Uterus (tissue), 4 donors: ENCODE measurements around the gene CAMTA1. TPM values are rescaled to one million over a fixed set of nuclear protein-coding genes. Genes with fewer than 3 reads are reported as not detected.

Source experiments
- DNase-seq, 2 donors: peaks; one replicate each; pipeline ENCODE4 v3.0.0-alpha.2; 2019 to 2020
- H3K27ac ChIP-seq, 2 donors: fragments of 200-600 bp; sonication (generic); 1 replicate in 1 of 2; 2 replicates in 1 of 2; pipeline ENCODE4 v1.5.1; 2016 to 2018
- H3K27me3 ChIP-seq, 2 donors: fragments of 200-600 bp; sonication (generic); one replicate each; pipeline ENCODE4 v1.5.1; 2018 to 2019; ENCODE audit warnings: control low read depth in 1 of 2
- H3K36me3 ChIP-seq, 2 donors: fragments of 200-600 bp; sonication (generic); one replicate each; pipeline ENCODE4 v1.5.1; 2019; ENCODE audit warnings: control low read depth in 1 of 2
- H3K4me1 ChIP-seq, 2 donors: fragments of 200-600 bp; sonication (generic); one replicate each; pipeline ENCODE4 v1.5.1; 2018 to 2019; ENCODE audit warnings: control low read depth in 1 of 2
- H3K4me3 ChIP-seq, 2 donors: fragments of 200-600 bp; sonication (generic); 1 replicate in 1 of 2; 2 replicates in 1 of 2; pipeline ENCODE4 v1.5.1; 2018 to 2019; ENCODE audit warnings: mild to moderate bottlenecking in 1 of 2
- H3K9me3 ChIP-seq, 2 donors: fragments of 200-600 bp; sonication (generic); one replicate each; pipeline ENCODE4 v1.5.1; 2019; ENCODE audit warnings: control low read depth in 1 of 2
- POLR2A ChIP-seq, 2 donors: fragments of 450-650 bp; IDR thresholded peaks; one replicate each; pipeline ENCODE4 v1.6.1; 2016; ENCODE audit warnings: antibody characterized with exemption in 2 of 2, mild to moderate bottlenecking in 1 of 2, moderate library complexity in 1 of 2
- intact Hi-C: fragments of 100-400 bp; cut with DNase I; formaldehyde crosslinking; loops from one replicate; pipeline ENCODE4 v1.15.1; 2023; ENCODE audit warnings: low total_unique reads
- total RNA-seq, 4 donors: library from RNA; depleted of rRNA in 3 of 4; stranded (reverse); fragments of >200 nt in 3 of 4; gene quantifications; one replicate each; pipeline versions ENCODE4 v1.1.0 to v1.2.4, GENCODE V29; 2014 to 2023
- TF ChIP-seq, protein P1 (sequence below), 4 experiments: fragments of 200-600 bp in 2 of 4; fragments of 450-650 bp in 2 of 4; sonication (generic) in 2 of 4; IDR thresholded peaks; one replicate each; pipeline ENCODE4 v1.5.1; 2016 to 2019; ENCODE audit warnings: antibody characterized with exemption in 4 of 4, mild to moderate bottlenecking in 2 of 4, moderate library complexity in 1 of 4
- donor health status: DM: yes; HTN: yes; CAD: no.

The CAMTA1 gene
- total RNA-seq, 4 donors from 2014 or later: 29.7 to 427 (median 64.8) TPM

DNA sequence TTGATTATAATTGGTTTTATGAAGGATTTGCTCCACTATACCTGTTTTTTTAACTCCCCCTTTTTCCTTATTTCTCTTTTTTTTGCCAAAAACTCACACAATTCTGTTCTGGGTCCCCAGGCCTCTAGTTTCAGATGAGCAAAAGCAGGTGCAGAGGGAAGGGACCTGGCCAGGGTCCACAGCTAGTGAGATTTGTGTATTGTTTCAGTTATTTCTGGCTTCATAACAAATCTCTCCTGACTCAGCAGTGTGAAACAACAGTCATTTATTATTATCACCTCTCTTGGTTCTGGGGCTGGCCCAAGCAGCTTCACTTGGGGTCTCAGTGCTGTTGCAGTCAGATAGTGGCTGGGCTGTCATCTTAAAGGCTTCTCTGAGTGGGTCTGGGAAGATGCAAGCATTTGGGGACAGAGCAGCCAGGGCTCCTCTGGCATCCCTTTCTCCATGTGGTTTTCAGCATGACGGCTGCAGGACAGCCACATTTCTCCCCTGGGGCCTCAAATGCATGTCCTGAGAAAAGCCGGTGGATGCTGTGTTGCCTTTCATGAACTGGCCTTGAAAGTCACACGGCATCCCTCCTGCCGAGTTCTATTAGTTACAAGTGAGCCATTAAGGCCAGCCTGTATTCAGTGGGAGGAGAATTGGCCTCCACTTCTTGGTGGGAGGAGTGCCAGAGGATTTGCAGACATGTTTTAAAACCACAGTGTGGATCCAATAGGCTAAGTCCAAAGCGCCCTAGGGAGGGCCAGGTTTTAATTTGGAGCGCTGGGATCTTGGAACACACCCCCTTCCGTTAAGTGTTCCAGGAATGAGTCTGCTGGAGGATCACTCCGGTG is 137.1 kb downstream of the CAMTA1 start:
- Histone ChIP-seq H3K27me3 (no peaks in the 10 kb centered on the region), H3K36me3 (no peaks in the 10 kb centered on the region), H3K4me3 (no peak overlapping the region), H3K27ac (no peak overlapping the region), H3K4me1 (no peaks in the 10 kb centered on the region), H3K9me3 (no peaks in the 10 kb centered on the region)
- peak; percentile 57 to 81 for DNase-seq
- intact Hi-C loops: no loop called here
- no peak for TF ChIP-seq POLR2A (IDR thresholded peaks at IDR 0.05)
- TF ChIP-seq, protein P1, sequence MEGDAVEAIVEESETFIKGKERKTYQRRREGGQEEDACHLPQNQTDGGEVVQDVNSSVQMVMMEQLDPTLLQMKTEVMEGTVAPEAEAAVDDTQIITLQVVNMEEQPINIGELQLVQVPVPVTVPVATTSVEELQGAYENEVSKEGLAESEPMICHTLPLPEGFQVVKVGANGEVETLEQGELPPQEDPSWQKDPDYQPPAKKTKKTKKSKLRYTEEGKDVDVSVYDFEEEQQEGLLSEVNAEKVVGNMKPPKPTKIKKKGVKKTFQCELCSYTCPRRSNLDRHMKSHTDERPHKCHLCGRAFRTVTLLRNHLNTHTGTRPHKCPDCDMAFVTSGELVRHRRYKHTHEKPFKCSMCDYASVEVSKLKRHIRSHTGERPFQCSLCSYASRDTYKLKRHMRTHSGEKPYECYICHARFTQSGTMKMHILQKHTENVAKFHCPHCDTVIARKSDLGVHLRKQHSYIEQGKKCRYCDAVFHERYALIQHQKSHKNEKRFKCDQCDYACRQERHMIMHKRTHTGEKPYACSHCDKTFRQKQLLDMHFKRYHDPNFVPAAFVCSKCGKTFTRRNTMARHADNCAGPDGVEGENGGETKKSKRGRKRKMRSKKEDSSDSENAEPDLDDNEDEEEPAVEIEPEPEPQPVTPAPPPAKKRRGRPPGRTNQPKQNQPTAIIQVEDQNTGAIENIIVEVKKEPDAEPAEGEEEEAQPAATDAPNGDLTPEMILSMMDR (IDR thresholded peaks at IDR 0.05): no peak

- TF ChIP-seq POLR2A (IDR thresholded peaks at IDR 0.05): no peak
- TF ChIP-seq, protein P1 (IDR thresholded peaks at IDR 0.05): no peak
- H3K4me3 ChIP-seq: no peak overlapping the region
- no peak overlapping the region for H3K27ac ChIP-seq
- H3K27me3 ChIP-seq: no peaks in the 10 kb centered on the region
- H3K36me3 ChIP-seq: no peaks in the 10 kb centered on the region
- H3K9me3 ChIP-seq: no peaks in the 10 kb centered on the region
- H3K4me1 ChIP-seq: no peaks in the 10 kb centered on the region
- DNase-seq: no peak
- intact Hi-C loops: no loop called here
These were observed 137.8 kb downstream of the CAMTA1 start for GRCh38 chr1:6923012-6923411.

GRCh38 chr1:6923416-6923815 is 138.2 kb downstream of the CAMTA1 start:
- Histone ChIP-seq H3K9me3 (no peaks in the 10 kb centered on the region), H3K27me3 (no peaks in the 10 kb centered on the region), H3K36me3 (no peaks in the 10 kb centered on the region), H3K4me1 (no peaks in the 10 kb centered on the region), H3K27ac (no peak overlapping the region), H3K4me3 (no peak overlapping the region)
- intact Hi-C loops: no loop called here
- DNase-seq: no peak
- TF ChIP-seq POLR2A (IDR thresholded peaks at IDR 0.05): no peak
- TF ChIP-seq, protein P1 (IDR thresholded peaks at IDR 0.05): no peak

- TF ChIP-seq, protein P1 (IDR thresholded peaks at IDR 0.05): no peak
- TF ChIP-seq POLR2A (IDR thresholded peaks at IDR 0.05): no peak
- H3K9me3 ChIP-seq: no peaks in the 10 kb centered on the region
- intact Hi-C loops: no loop called here
- H3K36me3 ChIP-seq: no peaks in the 10 kb centered on the region
- H3K27ac ChIP-seq: no peak overlapping the region
- no peak for DNase-seq
- no peaks in the 10 kb centered on the region for H3K27me3 ChIP-seq
- no peaks in the 10 kb centered on the region for H3K4me1 ChIP-seq
- no peak overlapping the region for H3K4me3 ChIP-seq
These were observed 139.0 kb downstream of the CAMTA1 start for GRCh38 chr1:6923955-6924881.

GRCh38 chr1:6924891-6925290 is 139.6 kb downstream of the CAMTA1 start:
- no peak overlapping the region for H3K27ac ChIP-seq
- no peaks in the 10 kb centered on the region for H3K9me3 ChIP-seq
- DNase-seq: no peak
- H3K4me3 ChIP-seq: no peak overlapping the region
- intact Hi-C loops: no loop called here
- H3K36me3 ChIP-seq: no peaks in the 10 kb centered on the region
- no peaks in the 10 kb centered on the region for H3K27me3 ChIP-seq
- no peaks in the 10 kb centered on the region for H3K4me1 ChIP-seq
- no peak for TF ChIP-seq POLR2A (IDR thresholded peaks at IDR 0.05)
- TF ChIP-seq, protein P1 (IDR thresholded peaks at IDR 0.05): no peak
